GM12801 (cell line): ENCODE data around the gene DBH.

Experiments used
- TF ChIP-seq, protein P1 (sequence below): IDR thresholded peaks from one replicate; pipeline ENCODE4 v1.5.1; 2011; ENCODE audit warnings: control low read depth; ENCODE audit not compliant: insufficient read length; ENCODE audit errors: extremely low read depth

The DBH gene

DNA sequence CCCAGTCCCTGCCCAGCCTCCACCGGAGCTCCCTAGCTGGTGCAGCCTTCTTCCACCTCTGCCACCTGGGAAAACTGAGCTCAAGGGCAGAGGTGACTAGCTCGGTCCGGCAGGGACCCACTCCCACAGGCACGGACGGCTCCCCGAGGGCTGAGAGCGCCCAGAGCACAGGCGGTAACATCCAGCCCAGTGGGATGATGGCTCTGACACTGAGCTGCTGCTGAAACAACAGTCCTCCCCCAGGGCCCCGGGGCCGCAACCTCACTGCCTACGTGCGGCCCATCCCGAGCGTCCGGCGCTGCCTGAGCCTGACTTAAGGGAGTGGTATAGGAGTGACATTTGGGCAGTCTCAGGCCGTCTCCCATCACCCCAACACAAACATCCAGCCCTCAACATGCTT lies 30.7 kb upstream of the DBH start:
- TF ChIP-seq, protein P1, sequence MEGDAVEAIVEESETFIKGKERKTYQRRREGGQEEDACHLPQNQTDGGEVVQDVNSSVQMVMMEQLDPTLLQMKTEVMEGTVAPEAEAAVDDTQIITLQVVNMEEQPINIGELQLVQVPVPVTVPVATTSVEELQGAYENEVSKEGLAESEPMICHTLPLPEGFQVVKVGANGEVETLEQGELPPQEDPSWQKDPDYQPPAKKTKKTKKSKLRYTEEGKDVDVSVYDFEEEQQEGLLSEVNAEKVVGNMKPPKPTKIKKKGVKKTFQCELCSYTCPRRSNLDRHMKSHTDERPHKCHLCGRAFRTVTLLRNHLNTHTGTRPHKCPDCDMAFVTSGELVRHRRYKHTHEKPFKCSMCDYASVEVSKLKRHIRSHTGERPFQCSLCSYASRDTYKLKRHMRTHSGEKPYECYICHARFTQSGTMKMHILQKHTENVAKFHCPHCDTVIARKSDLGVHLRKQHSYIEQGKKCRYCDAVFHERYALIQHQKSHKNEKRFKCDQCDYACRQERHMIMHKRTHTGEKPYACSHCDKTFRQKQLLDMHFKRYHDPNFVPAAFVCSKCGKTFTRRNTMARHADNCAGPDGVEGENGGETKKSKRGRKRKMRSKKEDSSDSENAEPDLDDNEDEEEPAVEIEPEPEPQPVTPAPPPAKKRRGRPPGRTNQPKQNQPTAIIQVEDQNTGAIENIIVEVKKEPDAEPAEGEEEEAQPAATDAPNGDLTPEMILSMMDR, result no peak

DNA sequence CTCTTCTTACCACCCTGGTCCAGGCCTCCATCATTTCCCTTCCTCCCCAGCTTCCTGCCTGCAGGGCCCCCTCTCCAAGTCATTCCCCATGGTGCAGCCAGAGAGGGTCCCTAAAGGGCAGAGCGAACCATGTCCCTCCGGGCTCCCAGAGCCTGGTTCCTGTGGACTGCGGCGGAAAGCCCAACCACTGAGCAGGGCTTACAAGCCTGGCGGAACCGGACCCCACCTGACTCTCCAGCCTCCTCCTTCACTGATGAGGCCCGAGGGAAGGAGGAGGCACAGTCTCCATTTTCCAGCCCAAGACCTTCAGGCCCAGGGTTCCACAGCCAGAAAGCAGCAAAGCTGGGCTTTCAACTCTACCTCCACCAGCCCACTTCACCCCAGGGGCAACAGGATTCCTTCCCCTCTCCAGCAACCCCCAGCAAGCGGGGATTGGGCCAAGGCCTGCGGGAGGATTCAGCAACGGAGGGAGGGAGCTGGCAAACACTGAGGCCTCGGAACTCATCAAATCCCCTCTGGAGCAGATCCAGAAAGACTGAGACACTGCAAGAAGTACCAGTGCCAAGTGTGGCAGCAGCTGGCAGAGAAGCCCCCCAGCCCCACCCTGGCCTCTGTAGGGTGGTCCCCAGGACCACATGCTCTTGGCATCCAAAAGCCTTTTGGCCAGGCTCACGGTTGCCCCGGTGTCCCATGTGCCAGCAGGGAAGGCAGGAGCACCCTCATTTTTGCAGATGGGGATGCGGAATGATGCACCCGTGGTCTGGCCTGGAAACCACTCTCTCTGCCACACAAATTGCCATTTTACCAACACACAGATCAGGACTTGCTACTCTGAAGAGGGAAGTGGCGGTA lies 30.1 kb upstream of the DBH start:
- TF ChIP-seq, protein P1, result no peak

DNA sequence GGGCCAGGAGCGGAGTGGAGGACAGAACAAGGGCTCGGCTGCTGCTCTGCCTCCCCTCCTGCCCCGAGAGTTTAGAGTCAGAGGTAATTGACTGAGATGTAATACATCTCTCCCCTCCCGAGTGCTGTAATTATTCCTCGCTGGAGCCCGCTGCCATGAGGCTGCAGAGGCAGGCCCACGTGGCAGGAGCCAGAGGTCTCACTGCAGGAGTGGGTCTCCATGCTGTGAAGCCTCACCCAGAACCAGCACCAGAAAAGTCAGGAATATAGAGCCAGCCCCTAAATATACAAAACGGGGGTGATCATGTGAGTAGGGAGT lies 29.5 kb upstream of the DBH start:
- TF ChIP-seq, protein P1, result no peak

DNA sequence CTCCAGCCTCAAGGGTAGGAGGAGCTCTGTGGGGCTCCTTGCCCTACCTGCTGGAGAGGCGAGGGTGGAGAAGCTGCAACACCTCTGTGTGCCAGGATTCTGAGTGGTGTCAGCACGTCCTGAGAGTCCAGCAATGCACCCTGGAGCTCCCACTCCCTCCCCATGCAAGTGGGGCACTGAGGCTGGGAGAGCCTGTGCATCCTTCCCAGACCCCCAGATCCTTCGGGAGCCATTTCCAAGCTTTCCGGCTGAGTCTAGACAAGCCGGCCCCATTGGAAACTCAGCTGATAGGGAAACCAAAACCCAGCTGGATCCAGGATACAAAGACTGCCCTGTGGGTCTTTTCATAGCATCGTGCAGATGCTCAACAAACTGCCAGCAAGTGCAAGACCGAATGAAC lies 28.8 kb upstream of the DBH start:
- TF ChIP-seq, protein P1, result no peak

DNA sequence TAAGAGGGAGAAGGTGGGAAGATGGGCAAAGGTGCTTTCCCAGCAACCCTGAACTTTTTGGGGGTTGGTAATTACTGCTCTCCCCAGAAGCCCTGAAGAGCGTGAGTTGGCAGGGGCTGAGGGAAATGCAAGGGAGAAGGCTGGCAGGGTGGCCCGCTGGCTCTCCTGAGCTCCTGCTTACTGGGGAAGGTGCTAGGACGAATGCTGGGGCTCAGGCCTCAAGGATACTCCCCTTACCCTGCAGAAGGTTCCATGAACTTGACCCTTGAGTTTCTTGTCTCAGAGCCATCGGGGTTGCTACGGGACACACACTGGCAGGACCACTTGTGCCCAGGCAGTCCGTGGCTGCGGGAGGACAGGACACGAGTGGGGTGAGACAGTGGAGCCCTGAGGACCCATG lies 28.2 kb upstream of the DBH start:
- TF ChIP-seq, protein P1, result no peak

DNA sequence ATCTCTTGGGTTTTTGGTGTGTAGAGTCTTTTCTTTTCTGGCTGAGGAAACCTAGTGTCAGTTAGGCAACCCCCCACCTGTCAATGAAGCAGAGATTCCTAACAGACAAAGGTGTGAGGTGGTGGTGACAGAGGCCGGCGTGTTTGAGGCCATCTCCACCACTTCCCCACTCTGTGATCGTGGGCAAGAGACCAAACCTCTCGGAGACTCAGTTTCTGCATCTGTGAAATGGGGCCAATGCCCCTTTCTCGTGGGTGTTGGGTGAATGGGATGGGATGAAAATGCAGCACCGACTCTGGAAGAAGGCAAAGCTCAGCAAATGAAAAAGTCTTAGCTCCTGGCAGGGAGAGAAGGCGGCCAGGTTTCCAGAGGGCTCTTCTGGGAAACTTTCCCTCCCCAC lies 27.8 kb upstream of the DBH start:
- TF ChIP-seq, protein P1, result no peak

DNA sequence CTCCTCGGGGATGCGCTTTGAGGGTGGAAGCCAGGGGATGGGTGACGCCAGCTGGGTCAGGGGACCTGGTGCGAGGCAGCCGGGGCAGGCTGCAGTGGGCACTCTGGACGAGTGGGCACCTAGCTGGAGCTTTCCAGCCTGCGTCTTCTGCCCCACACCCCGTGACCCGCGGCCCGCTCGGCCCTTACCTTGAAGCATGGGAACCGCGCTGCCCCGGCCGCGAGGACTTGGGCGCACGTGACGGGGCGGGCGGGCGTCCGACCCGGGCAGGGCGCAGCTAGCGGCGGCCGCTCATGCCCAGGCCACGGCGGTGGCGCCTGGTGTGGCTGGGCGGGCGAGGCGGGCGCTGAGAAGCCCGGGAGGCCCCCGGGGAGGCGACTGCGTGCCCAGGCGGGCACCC lies 27.3 kb upstream of the DBH start:
- TF ChIP-seq, protein P1, result no peak
